ENCODE measurements around the gene SORT1.

DNA sequence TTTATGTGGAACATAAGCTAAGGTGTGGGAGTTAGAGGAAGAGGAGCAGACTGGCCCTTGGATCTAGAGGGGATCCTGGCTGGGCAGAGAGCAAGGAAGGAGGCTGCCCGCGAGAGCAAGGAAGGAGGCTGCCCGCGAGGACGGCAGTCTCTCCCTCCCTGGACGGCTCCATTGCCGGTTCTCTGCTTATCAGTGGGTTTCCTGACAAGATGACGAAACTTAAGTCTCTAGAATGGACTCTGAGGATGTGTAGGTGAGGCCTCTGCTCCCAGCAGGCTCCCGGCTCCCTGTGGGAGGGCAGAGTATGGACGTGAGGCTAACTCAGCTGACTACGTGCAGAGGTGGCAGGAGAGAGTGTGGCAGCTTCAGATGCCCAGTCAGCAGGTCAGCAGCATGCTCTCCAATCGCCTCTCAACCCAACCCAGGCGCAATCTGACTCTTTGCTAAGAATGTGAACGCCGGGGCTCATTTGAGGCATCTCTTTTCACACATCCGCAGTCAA lies 97.0 kb downstream of the SORT1 start:
- TF ChIP-seq EZH2 (IDR thresholded peaks at IDR 0.05; ENCODE audit: borderline replicate concordance, insufficient read depth, low read length, poor library complexity, severe bottlenecking): no peak
- no peak for TF ChIP-seq CTCF (IDR thresholded peaks at IDR 0.05; ENCODE audit: poor library complexity, severe bottlenecking)
- TF ChIP-seq, protein P1, sequence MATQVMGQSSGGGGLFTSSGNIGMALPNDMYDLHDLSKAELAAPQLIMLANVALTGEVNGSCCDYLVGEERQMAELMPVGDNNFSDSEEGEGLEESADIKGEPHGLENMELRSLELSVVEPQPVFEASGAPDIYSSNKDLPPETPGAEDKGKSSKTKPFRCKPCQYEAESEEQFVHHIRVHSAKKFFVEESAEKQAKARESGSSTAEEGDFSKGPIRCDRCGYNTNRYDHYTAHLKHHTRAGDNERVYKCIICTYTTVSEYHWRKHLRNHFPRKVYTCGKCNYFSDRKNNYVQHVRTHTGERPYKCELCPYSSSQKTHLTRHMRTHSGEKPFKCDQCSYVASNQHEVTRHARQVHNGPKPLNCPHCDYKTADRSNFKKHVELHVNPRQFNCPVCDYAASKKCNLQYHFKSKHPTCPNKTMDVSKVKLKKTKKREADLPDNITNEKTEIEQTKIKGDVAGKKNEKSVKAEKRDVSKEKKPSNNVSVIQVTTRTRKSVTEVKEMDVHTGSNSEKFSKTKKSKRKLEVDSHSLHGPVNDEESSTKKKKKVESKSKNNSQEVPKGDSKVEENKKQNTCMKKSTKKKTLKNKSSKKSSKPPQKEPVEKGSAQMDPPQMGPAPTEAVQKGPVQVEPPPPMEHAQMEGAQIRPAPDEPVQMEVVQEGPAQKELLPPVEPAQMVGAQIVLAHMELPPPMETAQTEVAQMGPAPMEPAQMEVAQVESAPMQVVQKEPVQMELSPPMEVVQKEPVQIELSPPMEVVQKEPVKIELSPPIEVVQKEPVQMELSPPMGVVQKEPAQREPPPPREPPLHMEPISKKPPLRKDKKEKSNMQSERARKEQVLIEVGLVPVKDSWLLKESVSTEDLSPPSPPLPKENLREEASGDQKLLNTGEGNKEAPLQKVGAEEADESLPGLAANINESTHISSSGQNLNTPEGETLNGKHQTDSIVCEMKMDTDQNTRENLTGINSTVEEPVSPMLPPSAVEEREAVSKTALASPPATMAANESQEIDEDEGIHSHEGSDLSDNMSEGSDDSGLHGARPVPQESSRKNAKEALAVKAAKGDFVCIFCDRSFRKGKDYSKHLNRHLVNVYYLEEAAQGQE (IDR thresholded peaks at IDR 0.05; ENCODE audit: borderline replicate concordance): no peak
- no peak for TF ChIP-seq POLR2AphosphoS5 (IDR thresholded peaks at IDR 0.05)
